Measurements from ENCODE around the gene FASTK. TPM values are rescaled to one million over a fixed set of nuclear protein-coding genes. Genes with fewer than 3 reads are reported as not detected.

Gene FASTK
- total RNA-seq, 1 experiment from 2014 or later, result 86.4 TPM

DNA sequence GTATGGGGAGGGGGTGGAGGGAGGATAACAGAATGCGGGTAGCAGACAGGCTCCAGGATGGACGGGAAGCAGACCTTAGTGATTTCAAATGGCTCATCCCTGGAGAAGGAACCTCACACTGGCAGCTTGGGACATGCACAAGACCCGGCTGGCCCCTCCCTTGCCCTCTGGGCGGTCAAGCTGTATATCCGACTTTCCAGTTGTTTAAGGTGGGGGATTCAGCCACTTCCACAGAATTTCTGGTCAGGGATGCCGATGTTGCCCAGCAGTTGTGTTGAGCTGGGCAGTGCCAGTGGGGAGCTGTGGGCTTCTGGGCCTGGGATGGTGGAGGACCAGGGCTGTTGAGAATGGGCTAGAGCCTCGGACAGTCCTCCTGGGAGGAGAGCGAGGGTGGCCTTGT is 48.1 kb upstream of the FASTK start:
- ChIA-PET POLR2A (no interaction called here), RAD21 (ENCODE audit: low non-redundant PET in 1 of 2, low total read pairs in 2 of 2, uncharacterized antibody in 2 of 2, unreplicated experiment in 2 of 2) (no interaction called here), CTCF (no interaction called here)
- DNase-seq (ENCODE audit: low read depth, low spot score) (no peak), ATAC-seq (no peak)
- Histone ChIP-seq H3K4me1 (ENCODE audit: control insufficient read depth in 1 of 2, insufficient read depth in 2 of 2, low read length in 2 of 2) (peaks cover 0 to 4% of the 10 kb centered on the region in 2 experiments; a peak in 1 of 4 replicates), H3K9ac (ENCODE audit: low read length) (no peak overlapping the region), H3K79me2 (ENCODE audit: insufficient read depth, low read length) (peaks cover 6% of the 10 kb centered on the region; the same call in 1 of the 2 replicates), H3K9me3 (ENCODE audit: control insufficient read depth in 1 of 2, insufficient read depth in 1 of 2, low read depth in 1 of 2, low read length in 2 of 2) (no peaks in the 10 kb centered on the region), H3K4me2 (ENCODE audit: low read length) (no peak overlapping the region), H3K36me3 (ENCODE audit: control insufficient read depth in 1 of 2, insufficient read depth in 2 of 2, low read length in 2 of 2) (peaks cover 18 to 24% of the 10 kb centered on the region in 2 experiments; a peak in 3 of 4 replicates), H2AFZ (ENCODE audit: low read depth, low read length, poor library complexity, severe bottlenecking) (no peak overlapping the region), H3K9me2 (ENCODE audit: insufficient read depth) (no peaks in the 10 kb centered on the region), H4K20me1 (ENCODE audit: insufficient read depth) (no peaks in the 10 kb centered on the region), H3K4me3 (replicated peaks in 1 of 2; ENCODE audit: low read depth in 1 of 2, low read length in 2 of 2) (no peak overlapping the region), H3K27ac (ENCODE audit: low read depth, low read length) (no peak overlapping the region), H3K27me3 (ENCODE audit: insufficient read depth, low read length) (no peaks in the 10 kb centered on the region)
- no peak for TF ChIP-seq SRF (IDR thresholded peaks at IDR 0.05; ENCODE audit: low read depth)
- TF ChIP-seq EZH2phosphoT487 (IDR thresholded peaks at IDR 0.05; ENCODE audit: borderline replicate concordance), result no peak
- TF ChIP-seq, protein P1, sequence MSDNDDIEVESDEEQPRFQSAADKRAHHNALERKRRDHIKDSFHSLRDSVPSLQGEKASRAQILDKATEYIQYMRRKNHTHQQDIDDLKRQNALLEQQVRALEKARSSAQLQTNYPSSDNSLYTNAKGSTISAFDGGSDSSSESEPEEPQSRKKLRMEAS (IDR thresholded peaks at IDR 0.05), result no peak
- no peak for TF ChIP-seq SP1 (IDR thresholded peaks at IDR 0.05; ENCODE audit: low read depth)
- TF ChIP-seq SIN3A (IDR thresholded peaks at IDR 0.05; ENCODE audit: low read depth), result no peak
- TF ChIP-seq, protein P2, sequence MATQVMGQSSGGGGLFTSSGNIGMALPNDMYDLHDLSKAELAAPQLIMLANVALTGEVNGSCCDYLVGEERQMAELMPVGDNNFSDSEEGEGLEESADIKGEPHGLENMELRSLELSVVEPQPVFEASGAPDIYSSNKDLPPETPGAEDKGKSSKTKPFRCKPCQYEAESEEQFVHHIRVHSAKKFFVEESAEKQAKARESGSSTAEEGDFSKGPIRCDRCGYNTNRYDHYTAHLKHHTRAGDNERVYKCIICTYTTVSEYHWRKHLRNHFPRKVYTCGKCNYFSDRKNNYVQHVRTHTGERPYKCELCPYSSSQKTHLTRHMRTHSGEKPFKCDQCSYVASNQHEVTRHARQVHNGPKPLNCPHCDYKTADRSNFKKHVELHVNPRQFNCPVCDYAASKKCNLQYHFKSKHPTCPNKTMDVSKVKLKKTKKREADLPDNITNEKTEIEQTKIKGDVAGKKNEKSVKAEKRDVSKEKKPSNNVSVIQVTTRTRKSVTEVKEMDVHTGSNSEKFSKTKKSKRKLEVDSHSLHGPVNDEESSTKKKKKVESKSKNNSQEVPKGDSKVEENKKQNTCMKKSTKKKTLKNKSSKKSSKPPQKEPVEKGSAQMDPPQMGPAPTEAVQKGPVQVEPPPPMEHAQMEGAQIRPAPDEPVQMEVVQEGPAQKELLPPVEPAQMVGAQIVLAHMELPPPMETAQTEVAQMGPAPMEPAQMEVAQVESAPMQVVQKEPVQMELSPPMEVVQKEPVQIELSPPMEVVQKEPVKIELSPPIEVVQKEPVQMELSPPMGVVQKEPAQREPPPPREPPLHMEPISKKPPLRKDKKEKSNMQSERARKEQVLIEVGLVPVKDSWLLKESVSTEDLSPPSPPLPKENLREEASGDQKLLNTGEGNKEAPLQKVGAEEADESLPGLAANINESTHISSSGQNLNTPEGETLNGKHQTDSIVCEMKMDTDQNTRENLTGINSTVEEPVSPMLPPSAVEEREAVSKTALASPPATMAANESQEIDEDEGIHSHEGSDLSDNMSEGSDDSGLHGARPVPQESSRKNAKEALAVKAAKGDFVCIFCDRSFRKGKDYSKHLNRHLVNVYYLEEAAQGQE (IDR thresholded peaks at IDR 0.05; ENCODE audit: low read depth), result no peak
- TF ChIP-seq CEBPB (IDR thresholded peaks at IDR 0.05; ENCODE audit: low read depth), result no peak
- no peak for TF ChIP-seq JUND (IDR thresholded peaks at IDR 0.05)
- TF ChIP-seq POLR2A (IDR thresholded peaks at IDR 0.05; ENCODE audit: borderline replicate concordance, extremely low read depth, insufficient read depth, insufficient read length), result no peak
- intact Hi-C loops (cut with micrococcal nuclease), result loop anchor here (10.0 kb wide), 1 partner anchor 116 kb away; the partner anchor contains the start of gene SMARCD3
- BruUV-seq (replicated peaks), result no TSS peak

Measured in HCT116 (cell line).